Mesothelial cell of epicardium (in vitro differentiated cells): ENCODE results near the gene ERCC6L2. TPM values are rescaled to one million over a fixed set of nuclear protein-coding genes. Genes with fewer than 3 reads are reported as not detected.

Experiments
- DNase-seq, 2 experiments: peaks; one replicate each; pipeline ENCODE4 v3.0.0; 2021; ENCODE audit warnings: low spot score in 2 of 2; ENCODE audit not compliant: unreplicated experiment in 2 of 2
- H3K27ac Mint-ChIP-seq: 2 replicates; pipeline ENCODE4 v1.8.0; 2021; ENCODE audit warnings: mixed read lengths
- H3K27me3 Mint-ChIP-seq: 2 replicates; pipeline ENCODE4 v1.8.0; 2021; ENCODE audit warnings: low read depth, mixed read lengths
- H3K36me3 Mint-ChIP-seq: 2 replicates; pipeline ENCODE4 v1.8.0; 2021; ENCODE audit warnings: mixed read lengths
- H3K4me1 Mint-ChIP-seq: 2 replicates; pipeline ENCODE4 v1.8.0; 2021; ENCODE audit warnings: mixed read lengths
- H3K4me3 Mint-ChIP-seq: 2 replicates; pipeline ENCODE4 v1.8.0; 2021; ENCODE audit warnings: mild to moderate bottlenecking, moderate library complexity, mixed read lengths
- H3K9me3 Mint-ChIP-seq: 2 replicates; pipeline ENCODE4 v1.8.0; 2021; ENCODE audit warnings: mixed read lengths
- CTCF ChIP-seq: fragments of 200-600 bp; sonication (generic); IDR thresholded peaks from one replicate; pipeline ENCODE4 v1.5.0; 2021; ENCODE audit warnings: antibody characterized with exemption; ENCODE audit not compliant: unreplicated experiment
- total RNA-seq: library from RNA; stranded (reverse); gene quantifications from 3 replicates; pipeline ENCODE4 v1.2.1, GENCODE V29; 2021

The ERCC6L2 gene
- total RNA-seq, 1 donor from 2014 or later, result 63.1 TPM

- H3K36me3 Mint-ChIP-seq, result peaks cover 3% of the 10 kb centered on the region
- no peak for DNase-seq
- peaks cover 7% of the 10 kb centered on the region for H3K9me3 Mint-ChIP-seq
- H3K27me3 Mint-ChIP-seq, result no peaks in the 10 kb centered on the region
- no peak overlapping the region for H3K4me3 Mint-ChIP-seq
- TF ChIP-seq CTCF, result no peak
- no peak overlapping the region for H3K27ac Mint-ChIP-seq
- H3K4me1 Mint-ChIP-seq, result peaks cover 11% of the 10 kb centered on the region
Observed at GRCh38 chr9:95840074-95840473, 35.4 kb upstream of the ERCC6L2 start.

GRCh38 chr9:95841377-95841776 lies 34.1 kb upstream of the ERCC6L2 start:
- Mint-ChIP-seq H3K9me3 (peaks cover 7% of the 10 kb centered on the region), H3K4me1 (no peaks in the 10 kb centered on the region), H3K36me3 (peaks cover 3% of the 10 kb centered on the region), H3K27ac (no peak overlapping the region), H3K4me3 (no peak overlapping the region), H3K27me3 (no peaks in the 10 kb centered on the region)
- TF ChIP-seq CTCF, result no peak
- DNase-seq, result no peak

- Mint-ChIP-seq H3K36me3 (peaks cover 23% of the 10 kb centered on the region), H3K4me3 (no peak overlapping the region), H3K27me3 (no peaks in the 10 kb centered on the region), H3K9me3 (peaks cover 21% of the 10 kb centered on the region), H3K27ac (no peak overlapping the region), H3K4me1 (no peaks in the 10 kb centered on the region)
- no peak for DNase-seq
- no peak for TF ChIP-seq CTCF
Observed at GRCh38 chr9:95845751-95846150, 29.7 kb upstream of the ERCC6L2 start.

GRCh38 chr9:95848764-95849163 lies 26.7 kb upstream of the ERCC6L2 start:
- peaks cover 27% of the 10 kb centered on the region for H3K36me3 Mint-ChIP-seq
- peaks cover 14% of the 10 kb centered on the region for H3K9me3 Mint-ChIP-seq
- no peaks in the 10 kb centered on the region for H3K27me3 Mint-ChIP-seq
- H3K27ac Mint-ChIP-seq, result no peak overlapping the region
- TF ChIP-seq CTCF, result no peak
- DNase-seq, result no peak
- H3K4me1 Mint-ChIP-seq, result no peaks in the 10 kb centered on the region
- H3K4me3 Mint-ChIP-seq, result no peak overlapping the region

GRCh38 chr9:95852059-95853032 lies 23.1 kb upstream of the ERCC6L2 start:
- Mint-ChIP-seq H3K36me3 (peaks cover 24% of the 10 kb centered on the region), H3K4me3 (no peak overlapping the region), H3K4me1 (peaks cover 19% of the 10 kb centered on the region), H3K9me3 (peaks cover 14% of the 10 kb centered on the region), H3K27me3 (no peaks in the 10 kb centered on the region), H3K27ac (no peak overlapping the region)
- no peak for DNase-seq
- no peak for TF ChIP-seq CTCF
